NCI-H82 treated with DMSO at 0.1 percent for 48 hours (cell line): Measurements from ENCODE around the gene PNMT.

Experiments
- DNase-seq: peaks from one replicate; lab custom pipeline; 2025; ENCODE audit not compliant: unreplicated experiment; lab: John Stamatoyannopoulos, UW

PNMT gene

GRCh38 chr17:39633570-39634183 lies 34.6 kb upstream of the PNMT start:
- no peak for DNase-seq

- peak; percentile 26 for DNase-seq
Measured at GRCh38 chr17:39634384-39634871, 33.8 kb upstream of the PNMT start.

GRCh38 chr17:39635614-39636176 lies 32.6 kb upstream of the PNMT start:
- no peak for DNase-seq

GRCh38 chr17:39636587-39636926 lies 31.7 kb upstream of the PNMT start:
- no peak for DNase-seq

- DNase-seq = peak; percentile 17
Measured at GRCh38 chr17:39636927-39637736, 31.1 kb upstream of the PNMT start, which contains the start of gene STARD3. TSS of gene STARD3 (plus strand) at chr17:39637144. CDS start at chr17:39653532, 16,388 bp downstream.

GRCh38 chr17:39638317-39638716 lies 29.9 kb upstream of the PNMT start:
- no peak for DNase-seq

GRCh38 chr17:39639043-39639442 lies 29.2 kb upstream of the PNMT start:
- no peak for DNase-seq

GRCh38 chr17:39639566-39640458 lies 28.4 kb upstream of the PNMT start:
- no peak for DNase-seq

- no peak for DNase-seq
Measured at GRCh38 chr17:39640591-39641031, 27.6 kb upstream of the PNMT start.

- no peak for DNase-seq
Measured at GRCh38 chr17:39641097-39641496, 27.2 kb upstream of the PNMT start.

- DNase-seq = no peak
Measured at GRCh38 chr17:39641883-39642282, 26.4 kb upstream of the PNMT start.

GRCh38 chr17:39642291-39643074 lies 25.8 kb upstream of the PNMT start:
- no peak for DNase-seq

GRCh38 chr17:39643271-39643670 lies 25.0 kb upstream of the PNMT start:
- DNase-seq = no peak

- DNase-seq = no peak
Measured at GRCh38 chr17:39647256-39647655, 21.0 kb upstream of the PNMT start.

GRCh38 chr17:39648616-39649366 lies 19.5 kb upstream of the PNMT start:
- DNase-seq = no peak

- DNase-seq = no peak
Measured at GRCh38 chr17:39650121-39650579, 18.1 kb upstream of the PNMT start.

GRCh38 chr17:39651923-39652586 lies 16.2 kb upstream of the PNMT start:
- no peak for DNase-seq

- no peak for DNase-seq
Measured at GRCh38 chr17:39652587-39653315, 15.5 kb upstream of the PNMT start.
